Measurements from ENCODE around the gene POLR2H.
"Not testable (repeated sequence)": the region's sequence is repeated elsewhere in the genome, so short reads cannot be mapped to it uniquely, and the experiment has no call there.

POLR2H gene

GRCh38 chr3:184335661-184336546 lies 25.6 kb upstream of the POLR2H start:
- peak; percentile 75 for DNase-seq (ENCODE audit: low spot score)

GRCh38 chr3:184336547-184337398 lies 24.7 kb upstream of the POLR2H start:
- peak; percentile 59 for DNase-seq (ENCODE audit: low spot score)

- DNase-seq (ENCODE audit: low spot score) = no peak
These were observed 24.2 kb upstream of the POLR2H start, which contains the start of gene FAM131A for GRCh38 chr3:184337399-184337714. TSS of gene FAM131A (plus strand) at chr3:184337600. CDS start at chr3:184337631, 31 bp downstream.

GRCh38 chr3:184337981-184338380 lies 23.5 kb upstream of the POLR2H start:
- no peak for DNase-seq (ENCODE audit: low spot score)

GRCh38 chr3:184338511-184338945 lies 23.0 kb upstream of the POLR2H start:
- DNase-seq (ENCODE audit: low spot score) = peak; percentile 44

GRCh38 chr3:184339001-184339400 lies 22.5 kb upstream of the POLR2H start:
- DNase-seq (ENCODE audit: low spot score) = no peak

- not testable (repeated sequence) for DNase-seq (ENCODE audit: low spot score)
These were observed 21.9 kb upstream of the POLR2H start for GRCh38 chr3:184339451-184340135.

GRCh38 chr3:184341925-184342324 lies 19.6 kb upstream of the POLR2H start:
- peak; percentile 64 for DNase-seq (ENCODE audit: low spot score)

- DNase-seq (ENCODE audit: low spot score) = no peak
These were observed 18.2 kb upstream of the POLR2H start for GRCh38 chr3:184343200-184343876.

GRCh38 chr3:184344579-184345316 lies 16.8 kb upstream of the POLR2H start:
- no peak for DNase-seq (ENCODE audit: low spot score)

GRCh38 chr3:184345317-184346144 lies 16.0 kb upstream of the POLR2H start:
- peak; percentile 94 for DNase-seq (ENCODE audit: low spot score)

- DNase-seq (ENCODE audit: low spot score) = no peak
These were observed 14.9 kb upstream of the POLR2H start for GRCh38 chr3:184346480-184347190.

- no peak for DNase-seq (ENCODE audit: low spot score)
These were observed 14.0 kb upstream of the POLR2H start for GRCh38 chr3:184347321-184348056.

GRCh38 chr3:184348057-184348382 lies 13.5 kb upstream of the POLR2H start:
- no peak for DNase-seq (ENCODE audit: low spot score)

GRCh38 chr3:184349563-184350470 lies 11.7 kb upstream of the POLR2H start:
- no peak for DNase-seq (ENCODE audit: low spot score)

- DNase-seq (ENCODE audit: low spot score) = no peak
These were observed 10.9 kb upstream of the POLR2H start for GRCh38 chr3:184350618-184351017.

GRCh38 chr3:184351511-184352148 lies 9.9 kb upstream of the POLR2H start:
- DNase-seq (ENCODE audit: low spot score) = no peak

All from kidney tubule cell (primary cell).